GM18517 (cell line): ENCODE data around the gene CSHL1.
"Not testable (repeated sequence)": the region's sequence is repeated elsewhere in the genome, so short reads cannot be mapped to it uniquely, and the experiment has no call there.

ENCODE experiments used
- ATAC-seq: cut with Tn5 transposase; IDR thresholded peaks from one replicate; pipeline ENCODE4 v1.9.1; 2021; ENCODE audit warnings: mild to moderate bottlenecking, moderate library complexity; ENCODE audit not compliant: unreplicated experiment

Gene CSHL1

GRCh38 chr17:63940584-63940983 lies 29.5 kb upstream of the CSHL1 start:
- ATAC-seq = no peak

- no peak for ATAC-seq
Measured at GRCh38 chr17:63939884-63940283, 28.8 kb upstream of the CSHL1 start.

GRCh38 chr17:63939401-63939800 lies 28.3 kb upstream of the CSHL1 start:
- no peak for ATAC-seq

- no peak for ATAC-seq
Measured at GRCh38 chr17:63937920-63938319, 26.9 kb upstream of the CSHL1 start.

- no peak for ATAC-seq
Measured at GRCh38 chr17:63937319-63937718, 26.3 kb upstream of the CSHL1 start.

- ATAC-seq = no peak
Measured at GRCh38 chr17:63934183-63935112, 23.4 kb upstream of the CSHL1 start.

- no peak for ATAC-seq
Measured at GRCh38 chr17:63933598-63933997, 22.5 kb upstream of the CSHL1 start.

GRCh38 chr17:63932721-63933120 lies 21.7 kb upstream of the CSHL1 start:
- ATAC-seq = no peak

GRCh38 chr17:63931981-63932561 lies 21.0 kb upstream of the CSHL1 start, which contains the start of gene CD79B:
Gene CD79B, minus strand, starts transcription at chr17:63932331. Its CDS starts 70 bp downstream, at chr17:63932261.
- ATAC-seq = peak; percentile 64

GRCh38 chr17:63930951-63931575 lies 20.0 kb upstream of the CSHL1 start:
- no peak for ATAC-seq

- ATAC-seq = no peak
Measured at GRCh38 chr17:63929860-63930766, 19.1 kb upstream of the CSHL1 start.

GRCh38 chr17:63928966-63929695 lies 18.1 kb upstream of the CSHL1 start:
- ATAC-seq = no peak

- no peak for ATAC-seq
Measured at GRCh38 chr17:63928172-63928666, 17.2 kb upstream of the CSHL1 start.

GRCh38 chr17:63927464-63928171 lies 16.6 kb upstream of the CSHL1 start:
- no peak for ATAC-seq

- ATAC-seq = no peak
Measured at GRCh38 chr17:63926164-63926563, 15.1 kb upstream of the CSHL1 start.

- no peak for ATAC-seq
Measured at GRCh38 chr17:63925615-63926014, 14.6 kb upstream of the CSHL1 start.

- ATAC-seq = peak; percentile 46
Measured at GRCh38 chr17:63922402-63922801, 11.3 kb upstream of the CSHL1 start.

- not testable (repeated sequence) for ATAC-seq
Measured at GRCh38 chr17:63920779-63921178, 9.7 kb upstream of the CSHL1 start.

GRCh38 chr17:63920050-63920449 lies 9.0 kb upstream of the CSHL1 start:
- not testable (repeated sequence) for ATAC-seq
